DND-41 (cell line): ENCODE results near the gene FASTK.

ENCODE experiments used
- EZH2 ChIP-seq: IDR thresholded peaks from 3 replicates; pipeline ENCODE4 v1.6.1; 2012; ENCODE audit warnings: borderline replicate concordance, low read depth, mild to moderate bottlenecking, moderate library complexity, low read length, inconsistent platforms; ENCODE audit not compliant: severe bottlenecking
- TF ChIP-seq, protein P1 (sequence below): IDR thresholded peaks from 2 replicates; pipeline ENCODE4 v1.5.1; 2012; ENCODE audit warnings: borderline replicate concordance, low read length, moderate library complexity, mild to moderate bottlenecking; ENCODE audit not compliant: poor library complexity, severe bottlenecking; ENCODE audit errors: extremely low read depth

DNA sequence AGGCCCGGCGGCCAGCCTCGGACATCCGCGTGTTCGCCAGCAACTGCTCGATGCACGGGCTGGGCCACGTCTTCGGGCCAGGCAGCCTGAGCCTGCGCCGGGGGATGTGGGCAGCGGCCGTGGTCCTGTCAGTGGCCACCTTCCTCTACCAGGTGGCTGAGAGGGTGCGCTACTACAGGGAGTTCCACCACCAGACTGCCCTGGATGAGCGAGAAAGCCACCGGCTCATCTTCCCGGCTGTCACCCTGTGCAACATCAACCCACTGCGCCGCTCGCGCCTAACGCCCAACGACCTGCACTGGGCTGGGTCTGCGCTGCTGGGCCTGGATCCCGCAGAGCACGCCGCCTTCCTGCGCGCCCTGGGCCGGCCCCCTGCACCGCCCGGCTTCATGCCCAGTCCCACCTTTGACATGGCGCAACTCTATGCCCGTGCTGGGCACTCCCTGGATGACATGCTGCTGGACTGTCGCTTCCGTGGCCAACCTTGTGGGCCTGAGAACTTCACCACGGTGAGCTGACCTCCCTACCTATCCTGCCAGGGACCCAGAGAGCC, 31.6 kb downstream of the FASTK start:
- TF ChIP-seq, protein P1, sequence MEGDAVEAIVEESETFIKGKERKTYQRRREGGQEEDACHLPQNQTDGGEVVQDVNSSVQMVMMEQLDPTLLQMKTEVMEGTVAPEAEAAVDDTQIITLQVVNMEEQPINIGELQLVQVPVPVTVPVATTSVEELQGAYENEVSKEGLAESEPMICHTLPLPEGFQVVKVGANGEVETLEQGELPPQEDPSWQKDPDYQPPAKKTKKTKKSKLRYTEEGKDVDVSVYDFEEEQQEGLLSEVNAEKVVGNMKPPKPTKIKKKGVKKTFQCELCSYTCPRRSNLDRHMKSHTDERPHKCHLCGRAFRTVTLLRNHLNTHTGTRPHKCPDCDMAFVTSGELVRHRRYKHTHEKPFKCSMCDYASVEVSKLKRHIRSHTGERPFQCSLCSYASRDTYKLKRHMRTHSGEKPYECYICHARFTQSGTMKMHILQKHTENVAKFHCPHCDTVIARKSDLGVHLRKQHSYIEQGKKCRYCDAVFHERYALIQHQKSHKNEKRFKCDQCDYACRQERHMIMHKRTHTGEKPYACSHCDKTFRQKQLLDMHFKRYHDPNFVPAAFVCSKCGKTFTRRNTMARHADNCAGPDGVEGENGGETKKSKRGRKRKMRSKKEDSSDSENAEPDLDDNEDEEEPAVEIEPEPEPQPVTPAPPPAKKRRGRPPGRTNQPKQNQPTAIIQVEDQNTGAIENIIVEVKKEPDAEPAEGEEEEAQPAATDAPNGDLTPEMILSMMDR: no peak
- no peak for TF ChIP-seq EZH2
